HepG2 (cell line): ENCODE data around the gene LGR6. TPM values are rescaled to one million over a fixed set of nuclear protein-coding genes. Genes with fewer than 3 reads are reported as not detected.

Experiments
- ETV5 ChIP-seq: IDR thresholded peaks from 2 replicates; pipeline ENCODE4 v1.6.1; 2018; ENCODE audit warnings: missing biosample characterization, missing genetic modification reagents, inconsistent platforms, borderline replicate concordance
- FOXP4 ChIP-seq: sonication (generic); formaldehyde crosslinking; IDR thresholded peaks from 2 replicates; pipeline ENCODE4 v1.4.0; 2020; ENCODE audit warnings: missing genetic modification reagents
- GABPB1 ChIP-seq: IDR thresholded peaks from 2 replicates; pipeline ENCODE4 v1.6.1; 2016; ENCODE audit warnings: mild to moderate bottlenecking, missing genetic modification reagents, moderate library complexity, missing compliant biosample characterization
- GFI1 ChIP-seq: sonication (generic); formaldehyde crosslinking; IDR thresholded peaks from 2 replicates; pipeline ENCODE4 v1.5.0; 2020; ENCODE audit warnings: missing genetic modification reagents, mild to moderate bottlenecking, borderline replicate concordance
- HNF1A ChIP-seq, 2 experiments: sonication (generic) in 1 of 2; formaldehyde crosslinking in 1 of 2; IDR thresholded peaks; 2 replicates each; pipeline versions ENCODE4 v1.4.0 to v1.6.1; 2016 to 2020; ENCODE audit warnings: borderline replicate concordance in 1 of 2, low read depth in 1 of 2, mild to moderate bottlenecking in 1 of 2, missing genetic modification reagents in 1 of 2
- MEIS2 ChIP-seq: sonication (generic); formaldehyde crosslinking; IDR thresholded peaks from 2 replicates; pipeline ENCODE4 v1.9.0; 2021; ENCODE audit warnings: mild to moderate bottlenecking, missing genetic modification reagents
- NCOA1 ChIP-seq: sonication (generic); formaldehyde crosslinking; IDR thresholded peaks from 2 replicates; pipeline ENCODE4 v1.9.0; 2021; ENCODE audit warnings: missing genetic modification reagents
- RARA ChIP-seq: IDR thresholded peaks from 2 replicates; pipeline ENCODE4 v1.6.1; 2016; ENCODE audit warnings: missing genetic modification reagents, missing compliant biosample characterization
- RBM22 ChIP-seq: fragments of 200-400 bp; formaldehyde crosslinking; optimal IDR thresholded peaks from 2 replicates; pipeline ENCODE3; 2017; ENCODE audit warnings: mild to moderate bottlenecking, low read length, moderate library complexity
- SIN3B ChIP-seq: fragments of 150-350 bp; IDR thresholded peaks from 2 replicates; pipeline ENCODE4 v1.6.1; 2014; ENCODE audit warnings: low read length
- ZC3H13 ChIP-seq: sonication (generic); formaldehyde crosslinking; IDR thresholded peaks from 2 replicates; pipeline ENCODE4 v1.8.1; 2023; ENCODE audit warnings: mild to moderate bottlenecking, missing genetic modification reagents, moderate library complexity
- ZNF138 ChIP-seq: sonication (generic); formaldehyde crosslinking; IDR thresholded peaks from 2 replicates; pipeline ENCODE4 v1.5.0; 2020; ENCODE audit warnings: mild to moderate bottlenecking, low read depth, missing genetic modification reagents
- ZNF570 ChIP-seq: sonication (generic); formaldehyde crosslinking; IDR thresholded peaks from 2 replicates; pipeline ENCODE4 v1.4.0; 2020; ENCODE audit warnings: mild to moderate bottlenecking, missing genetic modification reagents, borderline replicate concordance
- ZNF841 ChIP-seq: sonication (generic); formaldehyde crosslinking; IDR thresholded peaks from 2 replicates; pipeline ENCODE4 v1.8.1; 2023; ENCODE audit warnings: missing genetic modification reagents, borderline replicate concordance
- polyA plus RNA-seq, 8 experiments: library from polyadenylated mRNA; depleted of rRNA in 3 of 8; stranded (reverse) in 7 of 8; unstranded in 1 of 8; fragments of >200 nt; fragmentation: Illumina TruSeq in 4 of 8; extraction: Trizol in 4 of 8; gene quantifications; 2 replicates each; pipeline versions ENCODE4 v1.2.1 to v1.2.3, GENCODE V29; 2011 to 2016; ENCODE audit warnings: low read depth in 4 of 8, missing spikeins in 1 of 8, mixed read lengths in 1 of 8; ENCODE audit not compliant: insufficient read depth in 1 of 8
- total RNA-seq, 5 experiments: library from RNA; depleted of rRNA; stranded (reverse); fragments of >200 nt; fragmentation: Illumina TruSeq; extraction: Trizol; gene quantifications; 2 replicates each; pipeline ENCODE4 v1.2.3, GENCODE V29; 2016; ENCODE audit warnings: low read depth in 1 of 5
- TF ChIP-seq, protein P1 (sequence below): IDR thresholded peaks from 2 replicates; pipeline ENCODE4 v1.6.1; 2016; ENCODE audit warnings: low read depth, borderline replicate concordance

The LGR6 gene
- total and polyA plus RNA-seq, 2 of the 13 experiments (the other 11 are each of a cell fraction or from before 2014, with no cell fraction given), result 0.07 TPM; not detected in 1

- peak; percentile 2; the same call in 1 of the 2 replicates for TF ChIP-seq FOXP4 (CRISPR knock-in tag)
- TF ChIP-seq GFI1 (CRISPR knock-in tag), result no peak
- TF ChIP-seq ZNF138 (CRISPR knock-in tag), result no peak
- TF ChIP-seq GABPB1 (CRISPR knock-in tag), result peak; percentile 43; the same call in 1 of the 2 replicates
- no peak for TF ChIP-seq ZC3H13 (CRISPR knock-in tag)
- TF ChIP-seq HNF1A (IDR thresholded peaks at IDR 0.05; ENCODE audit: low read depth), result no peak
- no peak for TF ChIP-seq HNF1A (CRISPR knock-in tag; IDR thresholded peaks at IDR 0.05; ENCODE audit: borderline replicate concordance)
- no peak for TF ChIP-seq SIN3B
- peak; percentile 56; the same call in 1 of the 2 replicates for TF ChIP-seq MEIS2 (CRISPR knock-in tag)
- TF ChIP-seq NCOA1 (CRISPR knock-in tag), result no peak
- TF ChIP-seq RBM22, result no peak
- TF ChIP-seq, protein P1, sequence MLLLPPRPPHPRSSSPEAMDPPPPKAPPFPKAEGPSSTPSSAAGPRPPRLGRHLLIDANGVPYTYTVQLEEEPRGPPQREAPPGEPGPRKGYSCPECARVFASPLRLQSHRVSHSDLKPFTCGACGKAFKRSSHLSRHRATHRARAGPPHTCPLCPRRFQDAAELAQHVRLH, result no peak
- no peak for TF ChIP-seq ZNF570
- no peak for TF ChIP-seq ZNF841 (CRISPR knock-in tag)
- TF ChIP-seq RARA, result peak; percentile 85
- peak; percentile 76; the same call in 1 of the 2 replicates for TF ChIP-seq ETV5 (CRISPR knock-in tag)
Measured at GRCh38 chr1:202317941-202318925, 124.6 kb downstream of the LGR6 start (continued).
